KOPT-K1 (cell line): ENCODE data around the gene GNB1L.
"Not testable (repeated sequence)": the region's sequence is repeated elsewhere in the genome, so short reads cannot be mapped to it uniquely, and the experiment has no call there.

ENCODE experiments used
- H3K27ac ChIP-seq: fragments of 200-600 bp; sonication (generic); 2 replicates; pipeline ENCODE4 v1.5.1; 2016; ENCODE audit warnings: antibody characterized with exemption, mild to moderate bottlenecking, low read depth, low read length; ENCODE audit not compliant: poor library complexity, severe bottlenecking
- H3K36me3 ChIP-seq: fragments of 200-600 bp; sonication (generic); 2 replicates; pipeline ENCODE4 v1.5.1; 2017; ENCODE audit warnings: antibody characterized with exemption, mild to moderate bottlenecking, low read length, moderate library complexity; ENCODE audit not compliant: insufficient read depth
- H3K9me3 ChIP-seq: fragments of 200-600 bp; sonication (generic); 2 replicates; pipeline ENCODE4 v1.5.1; 2017; ENCODE audit warnings: antibody characterized with exemption, low read length, mild to moderate bottlenecking; ENCODE audit not compliant: insufficient read depth, poor library complexity, severe bottlenecking

GNB1L gene

GRCh38 chr22:19892925-19893324 lies 38.3 kb upstream of the GNB1L start:
- H3K9me3 ChIP-seq: no peaks in the 10 kb centered on the region
- H3K27ac ChIP-seq: peak overlapping the region; percentile 98
- no peaks in the 10 kb centered on the region for H3K36me3 ChIP-seq

- Histone ChIP-seq H3K27ac (peak overlapping the region; percentile 98), H3K36me3 (no peaks in the 10 kb centered on the region), H3K9me3 (no peaks in the 10 kb centered on the region)
These were observed 37.7 kb upstream of the GNB1L start for GRCh38 chr22:19892257-19892879.

DNA sequence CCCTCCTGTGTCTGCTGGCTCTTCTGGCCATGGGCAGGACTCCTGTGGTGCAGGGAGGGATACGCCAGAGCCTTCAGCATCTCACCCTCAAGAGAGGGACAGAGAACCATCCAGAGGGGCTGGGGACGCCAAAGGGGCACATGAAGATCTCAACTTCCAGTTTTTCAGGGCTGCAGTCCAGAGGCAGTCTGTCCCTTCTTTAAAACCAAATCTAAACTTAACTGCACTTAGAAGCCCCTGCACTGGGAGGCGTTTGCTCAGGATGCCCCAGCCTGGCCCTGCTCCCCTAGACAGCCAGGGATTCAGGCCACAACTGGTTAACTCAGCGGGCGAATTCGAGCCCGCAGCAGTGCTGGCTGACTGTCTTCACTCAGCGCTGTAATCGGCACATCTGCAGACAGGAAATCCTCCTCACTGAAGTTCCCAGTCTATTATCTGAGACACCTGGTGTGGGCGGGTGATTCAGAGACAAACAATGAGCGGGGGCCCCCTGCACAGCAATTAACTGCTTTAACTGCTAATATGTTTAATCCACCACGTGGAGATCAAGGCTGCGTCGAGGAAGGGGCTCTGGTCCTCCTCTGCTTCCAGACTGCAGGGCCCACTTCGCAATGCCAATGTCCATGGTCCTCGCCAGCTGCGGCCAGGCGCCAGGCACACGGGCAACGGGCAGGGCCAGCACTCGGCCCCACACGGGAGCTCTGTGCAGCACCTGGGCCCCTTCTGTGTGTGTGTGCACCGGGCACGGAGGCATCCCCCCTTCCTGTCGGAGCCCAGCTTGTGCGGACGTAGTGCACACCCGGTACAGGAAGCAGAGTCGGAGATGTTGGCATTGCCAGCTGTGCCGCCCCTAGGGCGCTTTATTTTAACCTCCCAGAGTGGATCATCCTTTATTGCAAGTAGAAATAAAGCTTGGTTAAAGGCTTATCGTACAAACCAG lies 36.9 kb upstream of the GNB1L start:
- Histone ChIP-seq H3K27ac (peak overlapping the region; percentile 98), H3K36me3 (no peaks in the 10 kb centered on the region), H3K9me3 (no peaks in the 10 kb centered on the region)

- Histone ChIP-seq H3K9me3 (no peaks in the 10 kb centered on the region), H3K36me3 (no peaks in the 10 kb centered on the region), H3K27ac (peak overlapping the region; percentile 98)
These were observed 36.0 kb upstream of the GNB1L start for GRCh38 chr22:19890502-19891316.

DNA sequence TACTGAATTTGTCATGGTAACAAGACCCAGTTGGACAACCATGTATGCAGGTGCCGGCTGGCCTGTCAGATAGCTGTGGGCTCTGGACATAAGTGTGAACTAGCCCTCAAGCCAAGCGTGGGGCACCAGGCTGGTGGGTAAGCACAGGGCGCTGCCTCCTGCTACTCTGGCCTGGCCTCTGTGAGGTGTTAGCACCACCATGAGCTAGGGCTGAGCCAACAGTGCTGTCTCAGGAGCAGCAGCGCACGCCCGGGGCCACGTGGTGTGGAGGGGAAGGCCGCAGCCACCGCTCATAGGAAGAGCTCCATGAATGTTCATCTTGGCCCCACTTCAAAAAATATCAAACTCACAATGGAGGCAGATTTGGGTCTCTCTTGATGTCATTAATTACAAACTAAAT lies 35.3 kb upstream of the GNB1L start:
- Histone ChIP-seq H3K27ac (peak overlapping the region; percentile 98), H3K36me3 (no peaks in the 10 kb centered on the region), H3K9me3 (no peaks in the 10 kb centered on the region)

- Histone ChIP-seq H3K27ac (peak overlapping the region; percentile 98), H3K36me3 (no peaks in the 10 kb centered on the region), H3K9me3 (no peaks in the 10 kb centered on the region)
These were observed 33.6 kb upstream of the GNB1L start for GRCh38 chr22:19888131-19888746.

DNA sequence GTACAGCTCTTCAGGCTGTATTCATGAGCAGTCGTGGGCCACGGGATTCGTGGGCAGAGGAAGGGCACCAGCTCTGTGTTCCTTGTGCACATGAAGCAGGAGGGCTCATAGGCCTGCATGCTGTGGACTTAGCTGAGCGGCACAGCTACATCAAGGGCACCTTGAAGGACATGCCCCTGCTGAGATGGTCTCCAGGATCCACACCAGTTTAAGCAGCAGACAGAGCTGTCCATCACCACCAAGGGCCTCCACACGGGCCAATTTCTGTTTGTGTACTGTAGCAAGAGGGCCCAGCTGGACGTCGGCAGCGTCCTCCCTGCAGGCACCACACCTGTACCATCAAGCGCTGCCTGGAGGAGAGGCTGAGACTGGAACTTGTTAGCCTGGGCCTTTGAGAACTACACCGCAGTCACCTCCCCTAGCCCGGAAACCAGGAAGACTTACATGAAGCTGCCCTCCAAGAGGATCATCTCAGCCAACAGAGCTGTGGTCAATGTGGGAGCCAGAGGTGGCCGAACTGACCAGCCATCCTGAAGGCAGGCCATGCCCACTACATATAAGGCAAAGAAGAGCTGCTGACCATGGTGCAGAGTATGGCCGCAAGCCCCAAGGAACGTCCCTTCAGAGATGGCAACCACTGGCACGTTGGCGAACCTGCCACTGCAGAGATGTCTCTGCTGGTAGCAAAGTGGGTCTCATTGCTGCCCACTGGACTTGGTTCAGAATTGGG lies 32.7 kb upstream of the GNB1L start:
- no peaks in the 10 kb centered on the region for H3K9me3 ChIP-seq
- no peaks in the 10 kb centered on the region for H3K36me3 ChIP-seq
- peak overlapping the region; percentile 98 for H3K27ac ChIP-seq

- H3K9me3 ChIP-seq: no peaks in the 10 kb centered on the region
- H3K36me3 ChIP-seq: no peaks in the 10 kb centered on the region
- H3K27ac ChIP-seq: peak overlapping the region; percentile 98
These were observed 32.1 kb upstream of the GNB1L start for GRCh38 chr22:19886605-19887255.

- Histone ChIP-seq H3K36me3 (no peaks in the 10 kb centered on the region), H3K9me3 (no peaks in the 10 kb centered on the region), H3K27ac (peak overlapping the region; percentile 98)
These were observed 31.3 kb upstream of the GNB1L start for GRCh38 chr22:19885841-19886592.

DNA sequence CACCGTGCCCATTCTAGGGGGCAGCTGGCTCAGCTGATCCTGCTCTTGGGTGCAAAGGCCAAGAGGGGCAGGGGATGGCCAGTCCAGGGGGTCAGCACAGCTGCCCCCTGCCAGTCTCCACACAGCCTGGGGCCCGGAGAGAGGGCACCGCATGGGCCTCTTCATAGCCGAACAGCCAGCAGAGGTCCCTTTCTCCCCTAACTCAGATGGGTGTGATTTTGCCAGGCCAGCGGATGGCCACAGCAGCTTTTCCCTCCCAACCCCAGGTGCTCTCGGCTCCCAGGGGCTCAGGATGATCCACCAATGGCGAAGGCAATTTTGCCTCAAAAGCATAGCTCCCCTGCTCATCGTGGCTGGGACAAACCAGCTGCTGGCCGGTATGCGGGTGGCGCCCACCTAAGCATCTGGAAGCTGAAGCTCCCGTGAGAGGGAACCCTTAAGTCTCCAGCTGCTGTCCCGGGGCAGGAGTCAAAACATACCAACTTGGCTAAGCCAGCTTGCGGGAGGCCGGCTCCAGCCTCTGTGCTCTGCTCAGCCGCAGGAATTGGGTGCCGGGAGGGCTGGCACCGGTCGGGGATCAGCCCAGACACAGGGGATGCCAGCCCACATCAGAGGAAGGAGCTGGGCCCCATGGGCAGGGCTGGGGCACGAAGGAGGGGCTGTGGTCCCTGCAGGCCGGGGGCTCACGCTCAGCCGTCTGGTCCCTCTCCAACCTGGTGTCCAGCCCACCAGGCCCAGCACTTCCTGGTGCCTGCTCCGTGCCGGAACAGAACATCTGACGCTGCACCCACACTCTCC lies 30.5 kb upstream of the GNB1L start:
- Histone ChIP-seq H3K9me3 (no peaks in the 10 kb centered on the region), H3K36me3 (no peaks in the 10 kb centered on the region), H3K27ac (peak overlapping the region; percentile 98)

GRCh38 chr22:19884161-19884953 lies 29.7 kb upstream of the GNB1L start:
- Histone ChIP-seq H3K36me3 (no peaks in the 10 kb centered on the region), H3K27ac (peak overlapping the region; percentile 98), H3K9me3 (no peaks in the 10 kb centered on the region)

- H3K36me3 ChIP-seq, H3K9me3 ChIP-seq, H3K27ac ChIP-seq: not testable (repeated sequence)
These were observed 28.8 kb upstream of the GNB1L start for GRCh38 chr22:19883446-19883845.
